Body of pancreas (tissue), 4 donors: Measurements from ENCODE around the gene MAPK8IP2.

Experiments
- CTCF ChIP-seq, 7 experiments: fragments of 450-650 bp in 4 of 7; fragments of 200-600 bp in 3 of 7; sonication (generic) in 3 of 7; IDR thresholded peaks; one replicate each; pipeline ENCODE4 v1.5.1; 2016 to 2019; ENCODE audit warnings: antibody characterized with exemption in 7 of 7
- POLR2A ChIP-seq, 3 donors: fragments of 450-650 bp; IDR thresholded peaks; one replicate each; pipeline ENCODE4 v1.6.1; 2016; ENCODE audit warnings: antibody characterized with exemption in 3 of 3, mild to moderate bottlenecking in 2 of 3

DNA sequence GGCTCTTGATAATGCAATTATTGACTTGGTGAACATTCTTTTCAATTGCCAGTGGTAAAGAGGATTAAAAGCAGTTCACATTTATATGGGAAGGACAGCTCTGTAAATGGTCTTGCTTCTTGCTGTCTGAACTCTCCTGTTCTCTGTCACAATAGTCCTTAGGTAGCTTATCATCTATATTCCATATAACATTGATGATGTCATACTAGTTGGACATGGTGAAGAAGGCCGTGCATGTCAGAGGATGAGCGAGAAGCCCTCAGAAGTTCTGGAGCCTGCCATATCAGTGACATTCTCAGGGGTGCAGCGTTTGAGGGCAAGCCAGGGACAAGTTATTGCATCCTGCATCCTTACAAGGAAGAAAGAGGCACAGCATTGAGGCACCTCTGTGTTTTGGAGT, 15.4 kb upstream of the MAPK8IP2 start:
- no peak for TF ChIP-seq CTCF (IDR thresholded peaks at IDR 0.05)
- TF ChIP-seq POLR2A (IDR thresholded peaks at IDR 0.05): no peak
